Activated CD8-positive, alpha-beta memory T cell treated with anti-CD3 and anti-CD28 coated beads, Interleukin-2, amount 50 U/mL, for 24 hours (primary cell): ENCODE results near the gene FBXW10B.
"Not testable (repeated sequence)": the region's sequence is repeated elsewhere in the genome, so short reads cannot be mapped to it uniquely, and the experiment has no call there.

ENCODE experiments used
- DNase-seq: peaks from one replicate; pipeline ENCODE4 v3.0.0-alpha.2; 2020; ENCODE audit errors: extremely low read depth

The FBXW10B gene

GRCh38 chr17:15642014-15642413 is 22.5 kb upstream of the FBXW10B start:
- not testable (repeated sequence) for DNase-seq

GRCh38 chr17:15630930-15631453 is 11.5 kb upstream of the FBXW10B start:
- DNase-seq = not testable (repeated sequence)

GRCh38 chr17:15629991-15630390 is 10.5 kb upstream of the FBXW10B start:
- DNase-seq = not testable (repeated sequence)

GRCh38 chr17:15623661-15624209 is 4.2 kb upstream of the FBXW10B start:
- not testable (repeated sequence) for DNase-seq

- not testable (repeated sequence) for DNase-seq
Measured at GRCh38 chr17:15623255-15623654, 3.8 kb upstream of the FBXW10B start.

- not testable (repeated sequence) for DNase-seq
Measured at GRCh38 chr17:15622124-15622523, 2.6 kb upstream of the FBXW10B start.

- DNase-seq = not testable (repeated sequence)
Measured at GRCh38 chr17:15616828-15617227, 2.7 kb downstream of the FBXW10B start.

- not testable (repeated sequence) for DNase-seq
Measured at GRCh38 chr17:15615850-15616249, 3.7 kb downstream of the FBXW10B start.

- not testable (repeated sequence) for DNase-seq
Measured at GRCh38 chr17:15613111-15613510, 6.4 kb downstream of the FBXW10B start.

GRCh38 chr17:15592960-15593359 is 26.5 kb downstream of the FBXW10B start:
- not testable (repeated sequence) for DNase-seq

- DNase-seq = not testable (repeated sequence)
Measured at GRCh38 chr17:15591986-15592385, 27.5 kb downstream of the FBXW10B start.

- DNase-seq = not testable (repeated sequence)
Measured at GRCh38 chr17:15590844-15591243, 28.7 kb downstream of the FBXW10B start.

GRCh38 chr17:15589544-15590536 is 29.7 kb downstream of the FBXW10B start:
- peak; percentile 10 for DNase-seq

GRCh38 chr17:15588017-15588416 is 31.5 kb downstream of the FBXW10B start:
- not testable (repeated sequence) for DNase-seq

GRCh38 chr17:15583313-15583712 is 36.2 kb downstream of the FBXW10B start:
- not testable (repeated sequence) for DNase-seq

GRCh38 chr17:15581462-15581861 is 38.0 kb downstream of the FBXW10B start:
- DNase-seq = not testable (repeated sequence)

- DNase-seq = not testable (repeated sequence)
Measured at GRCh38 chr17:15576848-15577247, 42.7 kb downstream of the FBXW10B start.

GRCh38 chr17:15574660-15575059 is 44.8 kb downstream of the FBXW10B start:
- DNase-seq = not testable (repeated sequence)

- DNase-seq = not testable (repeated sequence)
Measured at GRCh38 chr17:15573870-15574269, 45.6 kb downstream of the FBXW10B start.
